Neuronal stem cell (in vitro differentiated cells): ENCODE data around the gene SCYL1.

Experiments
- DNase-seq: peaks from one replicate; pipeline ENCODE4 v3.0.0-alpha.2; 2013; ENCODE audit warnings: low spot score
- H2AFZ ChIP-seq: one replicate; pipeline ENCODE4 v1.6.1; 2013; ENCODE audit warnings: mild to moderate bottlenecking, low read length, inconsistent platforms
- H2AK5ac ChIP-seq: 2 replicates; pipeline ENCODE4 v1.6.1; 2013; ENCODE audit warnings: low read depth, mild to moderate bottlenecking, inconsistent platforms, low read length, moderate library complexity, mixed read lengths
- H2BK120ac ChIP-seq: 2 replicates; pipeline ENCODE4 v1.6.1; 2013; ENCODE audit warnings: low read depth, mild to moderate bottlenecking, inconsistent platforms, low read length, moderate library complexity, mixed read lengths
- H2BK12ac ChIP-seq: one replicate; pipeline ENCODE4 v1.6.1; 2013; ENCODE audit warnings: low read length, inconsistent platforms
- H2BK15ac ChIP-seq: 2 replicates; pipeline ENCODE4 v1.6.1; 2013; ENCODE audit warnings: mild to moderate bottlenecking, low read length, inconsistent platforms, mixed read lengths
- H2BK5ac ChIP-seq: one replicate; pipeline ENCODE4 v1.6.1; 2013; ENCODE audit warnings: inconsistent platforms, mild to moderate bottlenecking, low read length, moderate library complexity
- H3K14ac ChIP-seq: one replicate; pipeline ENCODE4 v1.6.1; 2013; ENCODE audit warnings: low read length, inconsistent platforms
- H3K18ac ChIP-seq: 2 replicates; pipeline ENCODE4 v1.6.1; 2013; ENCODE audit warnings: low read length, inconsistent platforms
- H3K23ac ChIP-seq: 2 replicates; pipeline ENCODE4 v1.6.1; 2013; ENCODE audit warnings: low read depth, mild to moderate bottlenecking, mixed read lengths, low read length, inconsistent platforms; ENCODE audit not compliant: poor library complexity
- H3K27ac ChIP-seq: replicated peaks from 3 replicates; pipeline ENCODE4 v1.5.1; 2013; ENCODE audit warnings: low read length, inconsistent platforms
- H3K27me3 ChIP-seq, 3 experiments: 2 replicates each; pipeline ENCODE4 v1.6.1; 2013; ENCODE audit warnings: low read length in 3 of 3, mild to moderate bottlenecking in 2 of 3, inconsistent platforms in 1 of 3, low read depth in 1 of 3, mixed read lengths in 1 of 3, moderate library complexity in 1 of 3; ENCODE audit not compliant: control insufficient read depth in 3 of 3, insufficient read depth in 3 of 3
- H3K36me3 ChIP-seq, 2 donors: replicated peaks in 1 of 2; 2 replicates each; pipeline ENCODE4 v1.6.1; 2013; ENCODE audit warnings: low read length in 2 of 2; ENCODE audit not compliant: control insufficient read depth in 2 of 2, insufficient read depth in 2 of 2
- H3K4ac ChIP-seq: 2 replicates; pipeline ENCODE4 v1.6.1; 2013; ENCODE audit warnings: inconsistent platforms, mild to moderate bottlenecking, low read length, moderate library complexity
- H3K4me1 ChIP-seq, 2 donors: 1 replicate in 1 of 2; 2 replicates in 1 of 2; pipeline ENCODE4 v1.6.1; 2013; ENCODE audit warnings: low read length in 2 of 2, low read depth in 1 of 2; ENCODE audit not compliant: control insufficient read depth in 2 of 2, insufficient read depth in 1 of 2
- H3K4me2 ChIP-seq: one replicate; pipeline ENCODE4 v1.6.1; 2013; ENCODE audit warnings: mild to moderate bottlenecking, low read length, inconsistent platforms; ENCODE audit not compliant: insufficient read depth, poor library complexity, severe bottlenecking
- H3K4me3 ChIP-seq, 2 donors: 2 replicates each; pipeline ENCODE4 v1.5.1; 2013; ENCODE audit warnings: low read length in 2 of 2, mild to moderate bottlenecking in 2 of 2, inconsistent platforms in 1 of 2, moderate library complexity in 1 of 2
- H3K79me1 ChIP-seq: one replicate; pipeline ENCODE4 v1.6.1; 2013; ENCODE audit warnings: low read depth, mild to moderate bottlenecking, inconsistent platforms, low read length, moderate library complexity
- H3K9ac ChIP-seq: one replicate; pipeline ENCODE4 v1.6.1; 2013; ENCODE audit warnings: mild to moderate bottlenecking, low read depth, low read length, inconsistent platforms; ENCODE audit not compliant: poor library complexity
- H3K9me3 ChIP-seq, 2 donors: replicated peaks in 1 of 2; 2 replicates each; pipeline versions ENCODE3 to v1.6.1; 2013; ENCODE audit warnings: low read length in 2 of 2, mild to moderate bottlenecking in 2 of 2, inconsistent platforms in 1 of 2, low read depth in 1 of 2, mixed read lengths in 1 of 2, moderate library complexity in 1 of 2; ENCODE audit not compliant: control insufficient read depth in 2 of 2, insufficient read depth in 1 of 2
- H4K8ac ChIP-seq: one replicate; pipeline ENCODE4 v1.6.1; 2013; ENCODE audit warnings: low read depth, mild to moderate bottlenecking, inconsistent platforms, low read length, moderate library complexity
- H4K91ac ChIP-seq: one replicate; pipeline ENCODE4 v1.6.1; 2013; ENCODE audit warnings: low read length, low read depth, mild to moderate bottlenecking, inconsistent platforms; ENCODE audit not compliant: poor library complexity
- WGBS, 2 donors: extraction: QIAGEN DNeasy Blood & Tissue Kit; methylation state at CpG; one replicate each; pipeline ENCODE4 v1.1.7; 2013; ENCODE audit warnings: missing lambda C conversion rate in 2 of 2, mixed read lengths in 1 of 2; ENCODE audit not compliant: insufficient read length in 2 of 2, insufficient replicate concordance in 1 of 2; ENCODE audit errors: extremely low coverage in 2 of 2; 5-methylcytosine and 5-hydroxymethylcytosine counted together

SCYL1 gene

DNA sequence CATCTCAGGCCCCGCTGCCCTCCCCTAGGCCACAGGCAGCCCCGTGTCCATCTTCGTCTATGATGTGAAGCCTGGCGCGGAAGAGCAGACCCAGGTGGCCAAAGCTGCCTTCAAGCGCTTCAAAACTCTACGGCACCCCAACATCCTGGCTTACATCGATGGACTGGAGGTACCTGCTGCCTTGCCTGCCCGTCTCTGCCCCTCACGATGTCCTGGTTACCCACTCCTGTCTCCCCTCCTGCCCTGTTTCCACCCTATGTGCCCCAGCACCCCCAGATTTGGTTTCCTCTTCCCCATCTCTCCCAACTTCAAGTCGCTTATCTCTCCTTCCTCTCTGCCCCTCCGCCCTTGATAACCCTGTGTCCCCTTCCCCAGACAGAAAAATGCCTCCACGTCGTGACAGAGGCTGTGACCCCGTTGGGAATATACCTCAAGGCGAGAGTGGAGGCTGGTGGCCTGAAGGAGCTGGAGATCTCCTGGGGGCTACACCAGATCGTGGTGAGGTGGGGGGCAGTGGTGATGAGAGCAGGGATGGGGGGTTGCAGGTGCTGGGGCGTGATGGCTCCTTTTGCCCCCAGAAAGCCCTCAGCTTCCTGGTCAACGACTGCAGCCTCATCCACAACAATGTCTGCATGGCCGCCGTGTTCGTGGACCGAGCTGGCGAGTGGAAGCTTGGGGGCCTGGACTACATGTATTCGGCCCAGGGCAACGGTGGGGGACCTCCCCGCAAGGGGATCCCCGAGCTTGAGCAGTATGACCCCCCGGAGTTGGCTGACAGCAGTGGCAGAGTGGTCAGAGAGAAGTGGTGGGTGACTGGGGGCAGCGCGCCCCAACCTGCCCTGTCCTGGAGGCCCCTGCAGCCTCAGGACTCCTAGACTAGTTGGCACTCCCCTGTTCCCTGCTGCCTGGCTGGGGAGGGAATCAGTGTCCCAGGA is 930 bp downstream of the SCYL1 start:
- Histone ChIP-seq H3K9me3 (peaks cover 0 to 3% of the 10 kb centered on the region in 2 donors), H3K27me3 (peaks cover 0 to 4% (median 0%) of the 10 kb centered on the region in 3 experiments), H2AK5ac (peak overlapping the region; percentile 94), H2BK12ac (peak overlapping the region; percentile 58), H3K14ac (peak overlapping the region; percentile 100), H3K27ac (no peak overlapping the region), H3K4me1 (peaks cover 11 to 31% of the 10 kb centered on the region in 2 donors), H3K18ac (peak overlapping the region; percentile 98), H3K4ac (peak overlapping the region; percentile 58), H2AFZ (peak overlapping the region; percentile 94), H4K91ac (no peak overlapping the region), H2BK120ac (no peak overlapping the region), H3K79me1 (peaks cover 19% of the 10 kb centered on the region), H3K9ac (peak overlapping the region; percentile 96), H3K36me3 (peaks cover 30 to 33% of the 10 kb centered on the region in 2 donors), H3K23ac (peak overlapping the region; percentile 60), H4K8ac (no peak overlapping the region), H3K4me3 (peak overlapping the region; percentile 64 to 99), H2BK5ac (peak overlapping the region; percentile 82), H3K4me2 (peak overlapping the region; percentile 97), H2BK15ac (peak overlapping the region; percentile 92)
- WGBS, 2 donors, result no CpG with 5 or more reads among the region's 31 CpGs
- no peak for DNase-seq

GRCh38 chr11:65526744-65527143 is 1.9 kb downstream of the SCYL1 start:
- DNase-seq, result no peak
- no peak overlapping the region for H3K4me3 ChIP-seq
- no peak overlapping the region for H2AFZ ChIP-seq
- peaks cover 11 to 31% of the 10 kb centered on the region in 2 donors for H3K4me1 ChIP-seq
- no peak overlapping the region for H2BK15ac ChIP-seq
- H3K14ac ChIP-seq, result no peak overlapping the region
- no peak overlapping the region for H3K23ac ChIP-seq
- H3K9me3 ChIP-seq, result peaks cover 0 to 3% of the 10 kb centered on the region in 2 donors
- H4K8ac ChIP-seq, result peak overlapping the region; percentile 17
- no peak overlapping the region for H3K18ac ChIP-seq
- no peak overlapping the region for H3K4ac ChIP-seq
- H2AK5ac ChIP-seq, result no peak overlapping the region
- peak overlapping the region; percentile 82 for H2BK5ac ChIP-seq
- WGBS, 2 donors, result no CpG with 5 or more reads among the region's 8 CpGs
- no peak overlapping the region for H3K27ac ChIP-seq
- H3K4me2 ChIP-seq, result no peak overlapping the region
- no peak overlapping the region for H2BK120ac ChIP-seq
- H4K91ac ChIP-seq, result no peak overlapping the region
- peaks cover 38 to 42% of the 10 kb centered on the region in 2 donors for H3K36me3 ChIP-seq
- H2BK12ac ChIP-seq, result no peak overlapping the region
- H3K79me1 ChIP-seq, result peaks cover 19% of the 10 kb centered on the region
- H3K9ac ChIP-seq, result no peak overlapping the region
- H3K27me3 ChIP-seq, result peaks cover 0 to 4% (median 0%) of the 10 kb centered on the region in 3 experiments

GRCh38 chr11:65528819-65529350 is 4.0 kb downstream of the SCYL1 start:
- WGBS, 2 donors, result no CpG with 5 or more reads among the region's 12 CpGs

More at GRCh38 chr11:65528819-65529350, 4.0 kb downstream of the SCYL1 start:
- H2AK5ac ChIP-seq, result no peak overlapping the region
- no peak overlapping the region for H2AFZ ChIP-seq
- DNase-seq, result no peak
- peaks cover 19% of the 10 kb centered on the region for H3K79me1 ChIP-seq
- H3K9ac ChIP-seq, result no peak overlapping the region
- no peak overlapping the region for H2BK5ac ChIP-seq
- H3K36me3 ChIP-seq, result peaks cover 45 to 58% of the 10 kb centered on the region in 2 donors
- H2BK15ac ChIP-seq, result no peak overlapping the region
- H3K23ac ChIP-seq, result no peak overlapping the region
- H3K14ac ChIP-seq, result no peak overlapping the region
- no peak overlapping the region for H3K4ac ChIP-seq
- no peak overlapping the region for H3K27ac ChIP-seq
- H3K4me2 ChIP-seq, result no peak overlapping the region
- H2BK120ac ChIP-seq, result no peak overlapping the region
- peaks cover 0 to 3% (median 0%) of the 10 kb centered on the region in 3 experiments for H3K27me3 ChIP-seq
- no peak overlapping the region for H2BK12ac ChIP-seq
- H4K8ac ChIP-seq, result no peak overlapping the region
- H3K9me3 ChIP-seq, result peaks cover 0 to 3% of the 10 kb centered on the region in 2 donors
- H3K18ac ChIP-seq, result no peak overlapping the region
- peaks cover 11 to 19% of the 10 kb centered on the region in 2 donors for H3K4me1 ChIP-seq
- H3K4me3 ChIP-seq, result no peak overlapping the region
- no peak overlapping the region for H4K91ac ChIP-seq
